ENCODE data around the gene B3GALT5.
"Not testable (repeated sequence)": the region's sequence is repeated elsewhere in the genome, so short reads cannot be mapped to it uniquely, and the experiment has no call there.

The B3GALT5 gene

GRCh38 chr21:39669485-39669884 lies 56.7 kb downstream of the B3GALT5 start:
- DNase-seq, result no peak

GRCh38 chr21:39669976-39670661 lies 57.4 kb downstream of the B3GALT5 start:
- DNase-seq, result no peak

DNA sequence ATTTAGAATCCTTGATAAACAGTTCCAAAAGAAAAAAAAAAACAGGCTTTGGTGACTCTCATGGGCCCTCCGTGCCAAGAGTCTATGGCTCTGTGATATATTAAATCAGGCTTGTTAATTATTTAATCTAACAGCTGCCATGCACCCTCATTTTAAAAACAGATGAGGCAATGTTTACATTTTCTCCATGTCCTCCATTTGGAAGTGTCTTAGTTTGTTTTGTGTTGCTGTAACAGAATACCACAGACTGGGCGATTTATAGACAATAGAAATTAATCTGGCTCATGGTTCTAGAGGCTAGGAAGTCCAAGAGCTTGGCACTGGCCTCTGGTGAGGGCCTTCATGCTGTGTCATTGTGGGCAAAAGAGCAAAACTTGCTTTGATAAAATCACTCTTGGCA lies 58.0 kb downstream of the B3GALT5 start:
- DNase-seq, result no peak

DNA sequence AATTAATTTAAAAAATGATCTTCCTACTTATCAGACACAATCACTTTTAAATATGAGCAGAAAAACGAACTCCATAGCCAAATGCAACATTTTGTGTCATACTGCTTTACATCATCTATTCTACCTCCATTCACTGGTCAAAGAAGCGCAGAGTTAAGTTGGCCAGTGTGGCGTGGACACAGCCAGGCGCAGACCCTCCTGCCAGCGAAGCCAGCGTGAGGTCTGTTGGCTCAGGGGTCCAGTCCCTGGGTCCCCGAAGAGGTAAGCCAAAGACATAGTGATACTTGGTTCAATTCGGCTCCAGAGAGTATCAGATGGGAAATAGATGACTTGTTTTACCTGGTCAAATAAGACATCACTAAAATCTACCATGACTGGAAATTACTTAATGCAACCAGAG lies 59.2 kb downstream of the B3GALT5 start:
- DNase-seq, result no peak

DNA sequence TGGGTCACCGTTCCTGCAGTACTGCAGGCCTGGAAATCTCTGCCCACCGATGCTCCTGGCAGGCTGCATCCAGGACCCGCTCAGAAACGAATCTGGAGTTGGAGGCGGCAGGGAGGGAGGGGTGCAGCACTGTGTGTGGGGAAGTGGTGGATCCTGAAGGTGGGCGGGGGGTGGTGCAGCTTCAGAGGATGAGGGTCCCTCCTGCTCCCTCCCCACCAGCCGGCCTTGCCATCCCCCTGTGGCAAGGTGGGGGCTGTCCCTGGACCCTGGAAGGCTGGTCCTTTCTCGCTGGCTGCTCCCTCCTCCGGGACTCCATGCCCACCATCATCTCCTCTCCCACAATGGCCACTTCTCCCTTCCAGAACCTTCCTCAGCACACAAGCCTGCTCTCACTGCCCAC lies 60.4 kb downstream of the B3GALT5 start:
- DNase-seq, result no peak

- DNase-seq, result no peak
Observed at GRCh38 chr21:39673736-39674135, 61.0 kb downstream of the B3GALT5 start.

- no peak for DNase-seq
Observed at GRCh38 chr21:39674801-39675200, 62.1 kb downstream of the B3GALT5 start.

DNA sequence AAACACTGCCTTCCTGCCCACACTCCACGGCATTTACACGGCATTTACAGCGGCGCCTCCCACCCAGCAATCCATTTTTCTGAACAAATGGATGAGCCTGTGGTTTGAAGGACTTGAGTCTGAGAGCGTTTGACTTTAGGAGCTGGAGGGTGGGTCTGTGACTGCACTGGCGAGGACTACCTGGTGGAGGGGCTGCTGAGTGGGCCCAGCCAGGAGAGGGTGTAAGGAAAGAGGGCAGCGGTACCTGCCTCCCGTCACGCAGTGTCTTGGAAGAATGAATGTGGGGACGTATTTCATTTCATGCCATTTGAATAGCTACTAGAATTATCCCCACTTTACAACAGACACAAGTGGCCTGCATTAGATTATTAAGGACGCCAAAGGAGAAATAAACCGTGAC lies 62.9 kb downstream of the B3GALT5 start:
- DNase-seq, result no peak

- no peak for DNase-seq
Observed at GRCh38 chr21:39675993-39676661, 63.4 kb downstream of the B3GALT5 start.

DNA sequence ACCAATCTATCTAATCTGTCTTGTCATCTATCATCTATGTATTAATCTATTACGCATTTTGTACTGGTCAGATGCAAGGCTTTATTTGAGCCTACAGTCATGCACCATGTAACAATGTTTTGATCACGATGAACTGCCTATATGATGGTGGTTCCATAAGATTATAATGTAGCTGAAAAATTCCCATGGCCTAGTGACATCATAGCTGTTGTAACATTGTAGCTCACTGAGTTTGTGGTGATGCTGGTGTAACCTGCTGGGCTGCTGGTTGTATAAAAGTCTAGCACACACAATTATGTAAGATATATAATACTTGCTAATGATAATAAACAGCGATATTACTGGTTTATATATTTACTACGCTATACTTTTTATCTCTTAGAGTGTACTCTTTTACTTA lies 67.5 kb downstream of the B3GALT5 start:
- DNase-seq, result no peak

- DNase-seq, result no peak
Observed at GRCh38 chr21:39681257-39681656, 68.5 kb downstream of the B3GALT5 start.

DNA sequence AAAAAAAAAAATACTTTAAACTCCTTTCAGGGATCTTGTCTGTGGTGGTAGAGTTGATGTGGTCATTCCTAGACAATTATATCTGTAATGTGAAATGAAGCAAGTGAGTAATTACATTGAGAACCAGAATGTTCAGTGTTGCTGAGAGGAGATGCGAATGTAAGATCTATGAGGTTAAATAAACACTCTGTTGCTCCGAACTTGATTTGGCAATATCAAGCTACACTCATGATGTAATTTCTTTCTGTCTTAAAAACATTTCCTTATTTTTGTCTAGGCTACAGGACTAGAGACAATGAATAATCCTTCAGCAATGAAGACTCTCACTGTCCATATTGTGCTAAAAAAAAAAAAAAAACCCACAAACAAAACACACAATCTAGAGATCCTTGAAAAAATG lies 69.1 kb downstream of the B3GALT5 start:
- DNase-seq, result no peak

DNA sequence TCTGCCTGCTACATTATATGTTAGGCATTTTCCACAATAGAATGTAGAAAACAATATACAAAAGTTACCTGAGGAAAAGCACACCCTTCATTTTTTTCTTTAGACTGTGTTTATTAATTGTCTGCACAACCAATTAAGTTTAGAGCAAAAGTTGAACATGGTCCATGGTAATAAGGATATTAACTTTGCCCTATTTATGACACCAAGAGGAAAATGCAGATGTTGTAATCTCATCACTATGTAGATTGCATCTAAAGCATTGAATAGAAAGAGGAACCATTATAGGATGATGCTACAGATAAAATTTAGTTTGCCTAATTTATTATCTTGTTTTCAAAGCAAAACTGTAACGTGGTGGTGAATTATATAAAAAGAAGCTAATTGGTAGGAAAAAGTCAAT lies 72.5 kb downstream of the B3GALT5 start:
- DNase-seq, result no peak

DNA sequence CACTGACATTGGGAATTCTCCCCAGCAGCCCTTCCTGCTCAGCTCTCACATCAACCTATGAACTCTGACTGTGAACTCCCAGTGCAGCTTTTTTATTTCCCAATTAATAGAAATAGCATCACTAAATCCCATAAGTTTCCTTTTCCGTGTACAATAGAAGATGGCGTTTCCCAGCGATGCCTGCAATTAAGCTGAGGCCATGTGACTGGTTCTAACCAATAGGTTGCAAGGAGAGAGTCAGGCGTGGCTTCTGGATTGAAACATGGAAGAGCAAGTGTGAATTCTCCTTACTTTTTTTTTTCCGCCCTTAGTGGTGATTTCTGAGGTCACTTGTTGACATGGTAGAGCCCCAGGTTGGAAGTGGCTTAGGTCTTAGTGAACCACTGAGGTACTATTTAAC lies 73.3 kb downstream of the B3GALT5 start:
- DNase-seq, result no peak

- DNase-seq, result no peak
Observed at GRCh38 chr21:39686646-39687468, 74.1 kb downstream of the B3GALT5 start.

GRCh38 chr21:39688010-39688409 lies 75.3 kb downstream of the B3GALT5 start:
- no peak for DNase-seq

GRCh38 chr21:39689860-39690259 lies 77.1 kb downstream of the B3GALT5 start:
- DNase-seq, result not testable (repeated sequence)

GRCh38 chr21:39690454-39690853 lies 77.7 kb downstream of the B3GALT5 start:
- DNase-seq, result no peak

GRCh38 chr21:39694750-39695149 lies 82.0 kb downstream of the B3GALT5 start:
- no peak for DNase-seq

GRCh38 chr21:39696196-39696595 lies 83.5 kb downstream of the B3GALT5 start:
- DNase-seq, result no peak

- no peak for DNase-seq
Observed at GRCh38 chr21:39696618-39697017, 83.9 kb downstream of the B3GALT5 start.

DNA sequence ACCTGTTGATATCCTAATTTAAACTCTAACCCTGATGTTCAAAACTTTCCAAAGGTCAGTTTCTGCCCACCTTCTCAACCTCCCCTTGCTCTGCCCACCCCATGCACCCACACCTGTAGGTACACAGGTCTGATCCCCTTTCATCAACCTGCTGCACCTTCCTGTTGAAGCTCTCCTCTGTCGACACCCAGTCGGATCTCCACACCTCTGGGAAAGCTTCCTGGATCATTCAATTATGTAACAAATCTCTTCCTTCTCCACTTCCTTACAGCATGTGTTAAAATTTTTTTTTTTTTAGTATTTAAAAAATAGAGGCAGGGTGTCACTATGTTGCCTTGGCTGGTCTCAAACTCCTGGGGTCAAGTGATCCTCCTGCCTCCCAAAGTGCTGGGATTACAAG lies 87.6 kb downstream of the B3GALT5 start:
- no peak for DNase-seq

DNA sequence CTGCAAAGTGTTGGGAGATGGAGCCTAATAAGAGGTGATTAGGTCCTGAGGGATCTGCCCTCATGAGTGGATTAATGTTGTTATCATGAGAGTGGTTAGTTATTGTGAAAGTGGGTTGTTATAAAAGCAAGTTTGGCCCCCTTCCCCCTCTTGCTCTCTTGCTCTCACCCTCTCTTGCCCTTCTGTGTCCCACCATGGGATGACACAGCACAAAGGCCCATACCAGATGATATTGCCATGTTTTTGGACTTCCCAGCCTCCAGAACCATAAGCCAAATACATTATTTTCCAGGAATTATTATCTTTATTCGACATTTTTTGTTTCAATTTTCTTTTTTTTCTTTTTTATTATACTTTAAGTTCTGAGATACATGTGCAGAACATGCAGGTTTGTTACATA lies 90.8 kb downstream of the B3GALT5 start:
- no peak for DNase-seq

- DNase-seq, result no peak
Observed at GRCh38 chr21:39705849-39706248, 93.1 kb downstream of the B3GALT5 start.

Data from stimulated activated CD4-positive, alpha-beta T cell treated with anti-CD3 and anti-CD28 coated beads, Interleukin-2, amount 100 ng/mL, for 24 hours (primary cell).